ENCODE results near the gene SLC19A1. TPM values are rescaled to one million over a fixed set of nuclear protein-coding genes. Genes with fewer than 3 reads are reported as not detected.

Gene SLC19A1
- total and polyA plus RNA-seq, 4 donors = 8.4 to 28.0 (median 13.0) TPM

GRCh38 chr21:45574691-45575090 lies 32.5 kb upstream of the SLC19A1 start (continued):
- TF ChIP-seq REST (IDR thresholded peaks at IDR 0.05) = no peak
- TF ChIP-seq SP1 (IDR thresholded peaks at IDR 0.05) = no peak
- TF ChIP-seq NR2F2 (IDR thresholded peaks at IDR 0.05) = no peak
- no peak for TF ChIP-seq EGR1 (IDR thresholded peaks at IDR 0.05; ENCODE audit: low read depth in 2 of 2)
- TF ChIP-seq JUND (IDR thresholded peaks at IDR 0.05) = no peak

- Histone ChIP-seq H3K4me1 (ENCODE audit: control insufficient read depth in 4 of 4, insufficient read depth in 4 of 4, low read length in 3 of 4) (no peaks in the 10 kb centered on the region), H3K4me3 (ENCODE audit: low read depth in 1 of 3, low read length in 3 of 3) (no peak overlapping the region), H3K27me3 (ENCODE audit: control insufficient read depth in 4 of 4, insufficient read depth in 4 of 4, low read length in 3 of 4) (no peaks in the 10 kb centered on the region), H3K9ac (ENCODE audit: low read depth in 1 of 2, low read length in 2 of 2) (no peak overlapping the region), H3K9me3 (ENCODE audit: control insufficient read depth in 4 of 4, low read length in 3 of 4) (no peaks in the 10 kb centered on the region), H3K36me3 (ENCODE audit: control insufficient read depth in 4 of 4, insufficient read depth in 3 of 4, low read depth in 1 of 4, low read length in 3 of 4) (no peaks in the 10 kb centered on the region), H3K27ac (ENCODE audit: low read depth in 1 of 2, low read length in 2 of 2) (no peak overlapping the region)
- 75% methylated on average over 25 of the region's 25 CpGs for WGBS
- no peak for TF ChIP-seq HNF4G (IDR thresholded peaks at IDR 0.05)
- TF ChIP-seq GABPA (IDR thresholded peaks at IDR 0.05 in 1 of 2, conservative IDR thresholded peaks at IDR 0.05 in 1 of 2) = no peak
- no peak for TF ChIP-seq HNF4A (conservative IDR thresholded peaks at IDR 0.05)
- no peak for DNase-seq (ENCODE audit: low spot score)
These were observed 31.9 kb upstream of the SLC19A1 start for GRCh38 chr21:45574081-45574501.

- no peaks in the 10 kb centered on the region for H3K27me3 ChIP-seq (ENCODE audit: control insufficient read depth in 4 of 4, insufficient read depth in 4 of 4, low read length in 3 of 4)
- WGBS = 81% methylated on average over 14 of the region's 14 CpGs
- H3K9me3 ChIP-seq (ENCODE audit: control insufficient read depth in 4 of 4, low read length in 3 of 4) = no peaks in the 10 kb centered on the region
- TF ChIP-seq JUND (IDR thresholded peaks at IDR 0.05) = no peak
- no peak for TF ChIP-seq RXRA (IDR thresholded peaks at IDR 0.05)
- no peak for TF ChIP-seq HNF4A (conservative IDR thresholded peaks at IDR 0.05)
- no peak for TF ChIP-seq CTCF (IDR thresholded peaks at IDR 0.05; ENCODE audit: low read depth, low read length, missing input control)
- TF ChIP-seq YY1 (IDR thresholded peaks at IDR 0.05) = no peak
- no peak for TF ChIP-seq FOXA2 (IDR thresholded peaks at IDR 0.05)
- TF ChIP-seq RAD21 (IDR thresholded peaks at IDR 0.05) = no peak
- no peak for TF ChIP-seq FOXA1 (IDR thresholded peaks at IDR 0.05)
- no peak for TF ChIP-seq ATF3 (IDR thresholded peaks at IDR 0.05)
- no peaks in the 10 kb centered on the region for H3K36me3 ChIP-seq (ENCODE audit: control insufficient read depth in 4 of 4, insufficient read depth in 3 of 4, low read depth in 1 of 4, low read length in 3 of 4)
- no peaks in the 10 kb centered on the region for H3K4me1 ChIP-seq (ENCODE audit: control insufficient read depth in 4 of 4, insufficient read depth in 4 of 4, low read length in 3 of 4)
- H3K9ac ChIP-seq (ENCODE audit: low read depth in 1 of 2, low read length in 2 of 2) = no peak overlapping the region
- H3K4me3 ChIP-seq (ENCODE audit: low read depth in 1 of 3, low read length in 3 of 3) = no peak overlapping the region
- DNase-seq (ENCODE audit: low spot score) = no peak
- no peak overlapping the region for H3K27ac ChIP-seq (ENCODE audit: low read depth in 1 of 2, low read length in 2 of 2)
These were observed 31.3 kb upstream of the SLC19A1 start for GRCh38 chr21:45573452-45574035.
